ENCODE data around the gene KIAA0408.
"Not testable (repeated sequence)": the region's sequence is repeated elsewhere in the genome, so short reads cannot be mapped to it uniquely, and the experiment has no call there.

Gene KIAA0408

GRCh38 chr6:127462376-127462775 lies 3.2 kb upstream of the KIAA0408 start:
- no peak for DNase-seq

GRCh38 chr6:127460465-127460864 lies 1.3 kb upstream of the KIAA0408 start:
- DNase-seq: no peak

- DNase-seq: no peak
These were observed 372 bp downstream of the KIAA0408 start for GRCh38 chr6:127458817-127459216.

- DNase-seq: no peak
These were observed 967 bp downstream of the KIAA0408 start for GRCh38 chr6:127458222-127458621.

- no peak for DNase-seq
These were observed 1.6 kb downstream of the KIAA0408 start for GRCh38 chr6:127457456-127458064.

GRCh38 chr6:127456465-127456864 lies 2.7 kb downstream of the KIAA0408 start:
- no peak for DNase-seq

- DNase-seq: no peak
These were observed 5.2 kb downstream of the KIAA0408 start for GRCh38 chr6:127453845-127454619.

- no peak for DNase-seq
These were observed 6.4 kb downstream of the KIAA0408 start for GRCh38 chr6:127452803-127453202.

GRCh38 chr6:127451388-127451787 lies 7.8 kb downstream of the KIAA0408 start:
- no peak for DNase-seq

- DNase-seq: no peak
These were observed 11.4 kb downstream of the KIAA0408 start for GRCh38 chr6:127447780-127448179.

GRCh38 chr6:127446356-127446755 lies 12.8 kb downstream of the KIAA0408 start:
- DNase-seq: no peak

GRCh38 chr6:127441881-127442280 lies 17.3 kb downstream of the KIAA0408 start:
- DNase-seq: no peak

- no peak for DNase-seq
These were observed 19.5 kb downstream of the KIAA0408 start for GRCh38 chr6:127439718-127440117.

GRCh38 chr6:127436578-127437110 lies 22.5 kb downstream of the KIAA0408 start:
- DNase-seq: no peak

GRCh38 chr6:127435626-127436220 lies 23.5 kb downstream of the KIAA0408 start:
- DNase-seq: no peak

GRCh38 chr6:127434651-127435050 lies 24.5 kb downstream of the KIAA0408 start:
- no peak for DNase-seq

- not testable (repeated sequence) for DNase-seq
These were observed 30.6 kb downstream of the KIAA0408 start for GRCh38 chr6:127428562-127428961.

- no peak for DNase-seq
These were observed 35.3 kb downstream of the KIAA0408 start for GRCh38 chr6:127423921-127424320.

- DNase-seq: not testable (repeated sequence)
These were observed 38.0 kb downstream of the KIAA0408 start for GRCh38 chr6:127421164-127421563.

GRCh38 chr6:127420556-127420955 lies 38.6 kb downstream of the KIAA0408 start:
- DNase-seq: no peak

- DNase-seq: no peak
These were observed 44.1 kb downstream of the KIAA0408 start for GRCh38 chr6:127415096-127415495.

- DNase-seq: not testable (repeated sequence)
These were observed 46.1 kb downstream of the KIAA0408 start for GRCh38 chr6:127413123-127413522.

GRCh38 chr6:127412016-127412415 lies 47.2 kb downstream of the KIAA0408 start:
- DNase-seq: not testable (repeated sequence)

All from NCI-H1092 (cell line).